ENCODE measurements around the gene FAM98C.

FAM98C gene

GRCh38 chr19:38453596-38453995, 50.7 kb downstream of the FAM98C start:
- DNase-seq (ENCODE audit: low read depth in 3 of 3): no peak

DNA sequence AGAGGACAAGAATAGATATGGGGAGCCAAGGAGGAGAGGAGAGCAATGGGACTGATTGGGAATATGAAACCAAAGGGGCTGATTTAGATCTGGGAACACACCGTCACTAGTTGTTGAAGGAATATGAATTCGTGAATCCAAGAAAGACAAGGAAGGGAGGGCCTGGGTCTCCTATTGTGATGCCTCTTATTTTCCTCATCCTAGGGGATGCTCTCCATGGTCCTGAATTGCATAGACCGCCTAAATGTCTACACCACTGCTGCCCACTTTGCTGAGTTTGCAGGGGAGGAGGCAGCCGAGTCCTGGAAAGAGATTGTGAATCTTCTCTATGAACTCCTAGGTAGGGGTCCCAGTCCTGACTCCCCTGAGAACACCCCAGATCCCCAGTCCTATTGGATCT, 52.1 kb downstream of the FAM98C start:
- DNase-seq (ENCODE audit: low read depth in 3 of 3): no peak

DNA sequence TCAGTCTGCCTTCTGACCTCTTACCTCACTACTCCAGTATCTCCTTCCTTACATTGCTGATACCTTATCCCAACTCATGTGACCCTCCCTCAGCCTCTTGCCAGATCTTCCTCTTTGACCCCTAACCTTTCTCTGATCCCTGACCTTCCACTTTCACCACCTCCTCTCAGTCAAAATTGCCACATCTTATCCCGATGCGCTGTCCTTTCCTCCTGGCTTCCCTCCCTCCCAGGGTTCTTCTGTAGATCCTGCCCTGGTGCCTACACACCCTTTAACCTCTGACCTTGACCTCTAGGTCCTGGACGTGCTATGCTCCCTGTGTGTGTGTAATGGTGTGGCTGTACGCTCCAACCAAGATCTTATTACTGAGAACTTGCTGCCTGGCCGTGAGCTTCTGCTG, 54.3 kb downstream of the FAM98C start:
- DNase-seq (ENCODE audit: low read depth in 3 of 3): no peak

GRCh38 chr19:38457690-38458405, 55.0 kb downstream of the FAM98C start:
- DNase-seq (ENCODE audit: low read depth in 3 of 3): no peak
